Natural killer cell (primary cell): Measurements from ENCODE around the gene SPDEF. TPM values are rescaled to one million over a fixed set of nuclear protein-coding genes. Genes with fewer than 3 reads are reported as not detected.

ENCODE experiments used
- ATAC-seq, 3 donors: fragments of 150-1000 bp in 2 of 3; fragments of 200-7000 bp in 1 of 3; cut with Tn5 transposase; 1 replicate in 1 of 3; 2 replicates in 2 of 3; pipeline ENCODE4 v1.10.0; 2021; ENCODE audit warnings: mild to moderate bottlenecking in 2 of 3, moderate library complexity in 2 of 3
- DNase-seq, 2 donors: peaks; one replicate each; pipeline versions ENCODE4 v3.0.0 to v3.0.0-alpha.2; 2013 to 2021; ENCODE audit warnings: mixed read lengths in 1 of 2
- H3K27ac ChIP-seq: one replicate; pipeline ENCODE4 v1.5.1; 2013; ENCODE audit warnings: mild to moderate bottlenecking, low read length
- H3K27me3 ChIP-seq: one replicate; pipeline ENCODE4 v1.6.1; 2013; ENCODE audit warnings: low read length; ENCODE audit not compliant: control insufficient read depth, insufficient read depth
- H3K36me3 ChIP-seq: one replicate; pipeline ENCODE4 v1.6.1; 2013; ENCODE audit warnings: low read length; ENCODE audit not compliant: control insufficient read depth, insufficient read depth
- H3K4me1 ChIP-seq: one replicate; pipeline ENCODE4 v1.6.1; 2013; ENCODE audit warnings: low read length; ENCODE audit not compliant: control insufficient read depth, insufficient read depth
- H3K4me3 ChIP-seq: one replicate; pipeline ENCODE4 v1.5.1; 2013; ENCODE audit warnings: low read length
- H3K9me3 ChIP-seq: one replicate; pipeline ENCODE4 v1.6.1; 2013; ENCODE audit warnings: low read length; ENCODE audit not compliant: control insufficient read depth, insufficient read depth
- H3K27ac Mint-ChIP-seq, 2 donors: one replicate each; pipeline ENCODE4 v1.8.0; 2022; ENCODE audit warnings: mild to moderate bottlenecking in 2 of 2, mixed read lengths in 2 of 2, moderate library complexity in 1 of 2
- H3K27me3 Mint-ChIP-seq, 2 donors: one replicate each; pipeline ENCODE4 v1.8.0; 2022; ENCODE audit warnings: low read depth in 2 of 2, mixed read lengths in 2 of 2
- H3K36me3 Mint-ChIP-seq: one replicate; pipeline ENCODE4 v1.8.0; 2022; ENCODE audit warnings: mixed read lengths
- H3K4me1 Mint-ChIP-seq, 2 donors: one replicate each; pipeline ENCODE4 v1.8.0; 2022; ENCODE audit warnings: mixed read lengths in 2 of 2
- H3K4me3 Mint-ChIP-seq: one replicate; pipeline ENCODE4 v1.8.0; 2022; ENCODE audit warnings: mild to moderate bottlenecking, moderate library complexity, mixed read lengths
- H3K9me3 Mint-ChIP-seq, 2 donors: one replicate each; pipeline ENCODE4 v1.8.0; 2022; ENCODE audit warnings: mixed read lengths in 2 of 2
- WGBS: methylation state at CpG from one replicate; pipeline ENCODE4 v1.1.7; 2013; ENCODE audit warnings: missing lambda C conversion rate; ENCODE audit not compliant: insufficient coverage; 5-methylcytosine and 5-hydroxymethylcytosine counted together
- intact Hi-C: fragments of 100-400 bp; cut with micrococcal nuclease; formaldehyde crosslinking; loops from one replicate; pipeline ENCODE4 v1.14.2; 2022
- total RNA-seq, 4 donors: library from RNA; stranded (reverse); fragments of 120-200 nt in 1 of 4; gene quantifications; one replicate each; pipeline versions ENCODE4 v1.2.3 to v1.2.4, GENCODE V29; 2013 to 2022
- TF ChIP-seq, protein P1 (sequence below): fragments of 200-600 bp; IDR thresholded peaks from one replicate; pipeline ENCODE4 v1.8.0; 2022; ENCODE audit warnings: antibody characterized with exemption

SPDEF gene
- total RNA-seq, 3 donors from 2014 or later (not counting 1 experiment from before 2014, with no cell fraction given): 0.25 to 0.68 (median 0.45) TPM

DNA sequence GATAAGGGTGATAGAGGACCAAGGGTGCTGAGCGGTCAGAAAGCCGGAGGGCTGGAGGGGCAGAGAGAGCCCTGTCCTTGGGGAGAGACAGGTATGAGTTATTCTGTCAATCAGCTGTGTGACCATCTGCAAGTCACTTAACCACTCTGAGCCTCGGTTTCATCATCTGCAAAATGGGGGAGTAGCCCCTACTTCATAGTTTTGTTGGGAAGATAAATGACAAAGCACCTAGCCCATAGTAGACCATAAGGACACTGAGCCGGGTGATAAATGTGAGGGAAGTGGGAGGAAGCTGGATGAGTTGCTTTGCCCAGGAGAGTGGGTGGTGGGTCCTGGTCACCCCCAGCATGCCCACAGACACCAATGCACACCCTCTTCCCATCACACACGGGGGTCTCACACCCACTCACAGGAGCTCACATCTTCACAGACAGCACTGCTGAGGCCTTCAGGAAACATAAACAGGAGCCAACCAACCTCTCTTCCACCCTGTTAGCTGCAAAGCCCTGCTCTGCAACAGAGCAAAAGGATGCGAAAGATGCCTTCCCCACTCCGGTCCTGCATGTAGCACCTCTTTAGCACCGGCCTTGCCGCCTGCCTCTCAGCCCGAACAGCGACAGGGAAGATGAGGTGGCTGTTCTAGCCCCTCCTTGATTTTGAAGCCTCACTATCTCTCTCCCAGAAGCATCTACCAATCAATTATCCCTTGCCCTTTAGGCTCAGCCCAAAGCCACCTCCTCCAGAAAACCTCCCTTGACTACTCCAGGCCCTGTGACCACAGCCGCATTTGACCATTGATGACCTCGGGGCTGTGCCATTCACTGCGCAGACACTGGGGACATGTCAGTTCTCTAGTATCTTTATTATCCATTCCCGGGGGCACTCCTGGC lies 18.9 kb downstream of the SPDEF start:
- intact Hi-C loops: no loop called here
- TF ChIP-seq, protein P1, sequence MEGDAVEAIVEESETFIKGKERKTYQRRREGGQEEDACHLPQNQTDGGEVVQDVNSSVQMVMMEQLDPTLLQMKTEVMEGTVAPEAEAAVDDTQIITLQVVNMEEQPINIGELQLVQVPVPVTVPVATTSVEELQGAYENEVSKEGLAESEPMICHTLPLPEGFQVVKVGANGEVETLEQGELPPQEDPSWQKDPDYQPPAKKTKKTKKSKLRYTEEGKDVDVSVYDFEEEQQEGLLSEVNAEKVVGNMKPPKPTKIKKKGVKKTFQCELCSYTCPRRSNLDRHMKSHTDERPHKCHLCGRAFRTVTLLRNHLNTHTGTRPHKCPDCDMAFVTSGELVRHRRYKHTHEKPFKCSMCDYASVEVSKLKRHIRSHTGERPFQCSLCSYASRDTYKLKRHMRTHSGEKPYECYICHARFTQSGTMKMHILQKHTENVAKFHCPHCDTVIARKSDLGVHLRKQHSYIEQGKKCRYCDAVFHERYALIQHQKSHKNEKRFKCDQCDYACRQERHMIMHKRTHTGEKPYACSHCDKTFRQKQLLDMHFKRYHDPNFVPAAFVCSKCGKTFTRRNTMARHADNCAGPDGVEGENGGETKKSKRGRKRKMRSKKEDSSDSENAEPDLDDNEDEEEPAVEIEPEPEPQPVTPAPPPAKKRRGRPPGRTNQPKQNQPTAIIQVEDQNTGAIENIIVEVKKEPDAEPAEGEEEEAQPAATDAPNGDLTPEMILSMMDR: no peak
- no peaks in the 10 kb centered on the region for H3K4me1 ChIP-seq
- no peaks in the 10 kb centered on the region for H3K27me3 ChIP-seq
- H3K36me3 Mint-ChIP-seq: no peaks in the 10 kb centered on the region
- no peaks in the 10 kb centered on the region for H3K9me3 ChIP-seq
- H3K36me3 ChIP-seq: no peaks in the 10 kb centered on the region
- no peak overlapping the region for H3K27ac Mint-ChIP-seq
- no peak overlapping the region for H3K4me3 ChIP-seq
- WGBS: 91% methylated on average over 15 of the region's 15 CpGs
- H3K4me1 Mint-ChIP-seq: peaks cover 0 to 5% of the 10 kb centered on the region in 2 donors
- H3K27me3 Mint-ChIP-seq: no peaks in the 10 kb centered on the region
- DNase-seq (no peak), ATAC-seq (no peak)
- H3K4me3 Mint-ChIP-seq: no peak overlapping the region
- H3K27ac ChIP-seq: no peak overlapping the region
- H3K9me3 Mint-ChIP-seq: no peaks in the 10 kb centered on the region

DNA sequence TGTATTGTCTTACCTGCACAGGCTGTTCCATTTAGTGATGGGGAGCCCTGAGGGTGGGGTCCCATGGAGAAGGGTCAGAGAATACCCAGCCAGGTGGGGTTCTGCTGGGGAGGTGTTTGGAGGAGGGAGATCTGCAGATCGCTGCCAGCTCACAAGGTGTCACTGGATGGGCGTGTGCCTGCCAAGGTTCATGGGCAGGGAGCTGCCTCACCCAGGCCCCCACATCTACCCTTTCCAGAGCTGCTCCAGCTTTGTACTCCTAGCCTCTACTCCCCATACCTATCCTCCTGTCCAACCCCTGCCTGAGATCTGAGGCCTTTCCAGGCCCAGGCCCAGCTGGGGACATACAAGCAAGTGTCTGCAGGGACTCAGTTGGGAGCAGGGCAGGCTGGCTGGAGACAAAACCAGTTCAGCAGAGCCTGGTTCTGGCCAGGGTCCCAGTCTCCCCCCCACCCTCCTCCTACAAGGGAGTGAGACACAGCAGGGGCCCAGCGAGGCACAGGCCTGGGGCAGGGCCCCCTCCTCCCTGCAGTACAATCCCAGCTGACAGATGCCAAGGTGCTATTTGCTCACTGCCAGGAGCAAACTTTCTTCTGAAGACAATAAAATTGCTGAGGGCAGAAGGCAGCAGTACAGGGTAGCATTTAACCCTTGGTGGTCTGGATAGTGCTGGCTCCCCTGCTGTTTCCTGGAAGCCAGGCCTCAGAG lies 19.7 kb downstream of the SPDEF start:
- H3K36me3 Mint-ChIP-seq: no peaks in the 10 kb centered on the region
- TF ChIP-seq, protein P1: no peak
- H3K4me3 Mint-ChIP-seq: no peak overlapping the region
- H3K4me1 ChIP-seq: no peaks in the 10 kb centered on the region
- no peaks in the 10 kb centered on the region for H3K27me3 ChIP-seq
- no peaks in the 10 kb centered on the region for H3K27me3 Mint-ChIP-seq
- H3K27ac Mint-ChIP-seq: no peak overlapping the region
- no peaks in the 10 kb centered on the region for H3K9me3 Mint-ChIP-seq
- no peak overlapping the region for H3K27ac ChIP-seq
- ATAC-seq (no peak), DNase-seq (no peak)
- H3K4me3 ChIP-seq: no peak overlapping the region
- no peaks in the 10 kb centered on the region for H3K9me3 ChIP-seq
- 92% methylated on average over 3 of the region's 3 CpGs for WGBS
- peaks cover 0 to 5% of the 10 kb centered on the region in 2 donors for H3K4me1 Mint-ChIP-seq
- H3K36me3 ChIP-seq: no peaks in the 10 kb centered on the region
- intact Hi-C loops: no loop called here

DNA sequence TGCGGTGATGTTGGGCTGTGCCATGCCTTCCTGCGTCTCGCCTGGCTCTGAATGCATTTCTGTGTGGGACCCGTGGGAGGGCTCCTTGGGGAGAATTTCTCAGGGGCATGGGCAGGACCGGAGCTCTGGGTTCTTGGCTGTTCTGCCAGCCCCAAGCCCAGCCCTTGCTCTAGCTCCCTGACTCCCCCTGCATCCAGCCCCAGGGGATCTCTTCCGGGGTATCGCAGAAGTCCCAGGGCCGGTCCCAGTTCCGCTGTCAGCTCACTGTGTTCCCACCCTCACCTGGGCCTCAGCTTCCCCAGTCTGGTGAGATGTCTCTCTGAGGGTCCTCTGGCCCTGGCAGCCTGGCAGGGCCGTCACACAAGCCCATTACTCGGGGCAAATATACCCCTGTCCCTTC lies 20.5 kb downstream of the SPDEF start:
- Histone ChIP-seq H3K27ac (no peak overlapping the region), H3K27me3 (no peaks in the 10 kb centered on the region), H3K4me3 (no peak overlapping the region), H3K36me3 (no peaks in the 10 kb centered on the region), H3K9me3 (no peaks in the 10 kb centered on the region), H3K4me1 (no peaks in the 10 kb centered on the region)
- Mint-ChIP-seq H3K36me3 (no peaks in the 10 kb centered on the region), H3K4me1 (peaks cover 0 to 5% of the 10 kb centered on the region in 2 donors), H3K27ac (no peak overlapping the region), H3K9me3 (no peaks in the 10 kb centered on the region), H3K4me3 (no peak overlapping the region), H3K27me3 (no peaks in the 10 kb centered on the region)
- intact Hi-C loops: no loop called here
- DNase-seq (no peak), ATAC-seq (no peak)
- TF ChIP-seq, protein P1: no peak
- WGBS: 91% methylated on average over 9 of the region's 11 CpGs
